OCI-LY1 (cell line): ENCODE results near the gene MTUS2.

Experiments
- H2AFZ ChIP-seq: fragments of 200-600 bp; sonication (generic), shearing (Covaris generic); 2 replicates; pipeline ENCODE4 v1.6.0; 2014; ENCODE audit warnings: antibody characterized with exemption, mild to moderate bottlenecking, low read length
- H3F3A ChIP-seq: fragments of 200-600 bp; sonication (generic), shearing (Covaris generic); 2 replicates; pipeline ENCODE4 v1.6.0; 2014; ENCODE audit warnings: mild to moderate bottlenecking, antibody characterized with exemption, low read length, moderate library complexity; ENCODE audit not compliant: insufficient read depth
- H3K27ac ChIP-seq: fragments of 200-600 bp; sonication (generic); 2 replicates; pipeline ENCODE4 v1.5.1; 2014; ENCODE audit warnings: low read length, mixed run types, mild to moderate bottlenecking, low read depth; ENCODE audit not compliant: poor library complexity, severe bottlenecking
- H3K27me3 ChIP-seq: fragments of 200-600 bp; sonication (generic); 2 replicates; pipeline ENCODE4 v1.6.0; 2014; ENCODE audit warnings: antibody characterized with exemption, mild to moderate bottlenecking, low read length, moderate library complexity; ENCODE audit not compliant: insufficient read depth
- H3K36me3 ChIP-seq: fragments of 200-600 bp; sonication (generic); 2 replicates; pipeline ENCODE4 v1.6.1; 2014; ENCODE audit warnings: mild to moderate bottlenecking, antibody characterized with exemption, low read length, moderate library complexity, mixed read lengths; ENCODE audit not compliant: insufficient read depth
- H3K4me1 ChIP-seq: fragments of 200-600 bp; sonication (generic); 2 replicates; pipeline ENCODE4 v1.5.1; 2014; ENCODE audit warnings: mild to moderate bottlenecking, low read length, moderate library complexity; ENCODE audit not compliant: insufficient read depth, severe bottlenecking
- H3K4me2 ChIP-seq: fragments of 200-600 bp; sonication (generic), shearing (Covaris generic); 2 replicates; pipeline ENCODE4 v1.6.1; 2014; ENCODE audit warnings: low read length
- H3K4me3 ChIP-seq: fragments of 200-600 bp; sonication (generic); 2 replicates; pipeline ENCODE4 v1.5.1; 2014; ENCODE audit warnings: low read length, low read depth, mild to moderate bottlenecking, mixed read lengths; ENCODE audit not compliant: poor library complexity, severe bottlenecking
- H3K79me2 ChIP-seq: fragments of 200-600 bp; shearing (Covaris generic); 2 replicates; pipeline ENCODE4 v1.6.1; 2016; ENCODE audit warnings: mixed run types, low read length, mixed read lengths; ENCODE audit not compliant: insufficient read depth
- H3K9ac ChIP-seq: fragments of 200-600 bp; sonication (generic), shearing (Covaris generic); 2 replicates; pipeline ENCODE4 v1.6.1; 2014; ENCODE audit warnings: mild to moderate bottlenecking, low read length, mixed read lengths
- H3K9me2 ChIP-seq: fragments of 200-600 bp; sonication (generic), shearing (Covaris generic); 2 replicates; pipeline ENCODE4 v1.6.1; 2014; ENCODE audit warnings: low read depth, mild to moderate bottlenecking, low read length, mixed read lengths
- H3K9me3 ChIP-seq: fragments of 200-600 bp; shearing (Covaris generic); 2 replicates; pipeline ENCODE4 v1.6.1; 2014; ENCODE audit warnings: low read length, mixed read lengths
- H4K20me1 ChIP-seq: fragments of 200-600 bp; sonication (generic), shearing (Covaris generic); 2 replicates; pipeline ENCODE4 v1.6.0; 2016; ENCODE audit warnings: mild to moderate bottlenecking, low read length; ENCODE audit not compliant: insufficient read depth
- CTCF ChIP-seq: fragments of 200-600 bp; sonication (generic), shearing (Covaris generic); IDR thresholded peaks from 2 replicates; pipeline ENCODE4 v1.5.1; 2017; ENCODE audit warnings: mild to moderate bottlenecking, antibody characterized with exemption, low read length, moderate library complexity, mixed read lengths
- EZH2 ChIP-seq: fragments of 200-600 bp; sonication (generic), shearing (Covaris generic); IDR thresholded peaks from 2 replicates; pipeline ENCODE4 v1.8.0; 2017; ENCODE audit warnings: borderline replicate concordance, mixed run types, mild to moderate bottlenecking, antibody characterized with exemption, low read length, moderate library complexity, mixed read lengths

The MTUS2 gene

GRCh38 chr13:28875846-28876615 lies 55.9 kb downstream of the MTUS2 start:
- no peak overlapping the region for H2AFZ ChIP-seq
- H4K20me1 ChIP-seq: no peaks in the 10 kb centered on the region
- H3K27ac ChIP-seq: no peak overlapping the region
- no peaks in the 10 kb centered on the region for H3K9me3 ChIP-seq
- H3K79me2 ChIP-seq: no peaks in the 10 kb centered on the region
- TF ChIP-seq CTCF: no peak
- TF ChIP-seq EZH2: no peak
- no peak overlapping the region for H3K4me2 ChIP-seq
- no peaks in the 10 kb centered on the region for H3F3A ChIP-seq
- H3K9me2 ChIP-seq: no peaks in the 10 kb centered on the region
- H3K4me3 ChIP-seq: no peak overlapping the region
- no peaks in the 10 kb centered on the region for H3K27me3 ChIP-seq
- no peaks in the 10 kb centered on the region for H3K36me3 ChIP-seq
- no peaks in the 10 kb centered on the region for H3K4me1 ChIP-seq
- H3K9ac ChIP-seq: no peak overlapping the region

GRCh38 chr13:28877408-28877807 lies 57.3 kb downstream of the MTUS2 start:
- Histone ChIP-seq H3K9me3 (no peaks in the 10 kb centered on the region), H3K9ac (no peak overlapping the region), H4K20me1 (no peaks in the 10 kb centered on the region), H2AFZ (no peak overlapping the region), H3K27me3 (no peaks in the 10 kb centered on the region), H3K4me1 (no peaks in the 10 kb centered on the region), H3K36me3 (no peaks in the 10 kb centered on the region), H3K4me3 (no peak overlapping the region), H3K79me2 (no peaks in the 10 kb centered on the region), H3K9me2 (no peaks in the 10 kb centered on the region), H3F3A (no peaks in the 10 kb centered on the region), H3K27ac (no peak overlapping the region), H3K4me2 (no peak overlapping the region)
- TF ChIP-seq EZH2 (no peak), CTCF (no peak)

- H3K9ac ChIP-seq: no peak overlapping the region
Observed at GRCh38 chr13:28885181-28885580, 65.0 kb downstream of the MTUS2 start.

More at GRCh38 chr13:28885181-28885580, 65.0 kb downstream of the MTUS2 start:
- H3K4me3 ChIP-seq: no peak overlapping the region
- no peaks in the 10 kb centered on the region for H3K79me2 ChIP-seq
- no peaks in the 10 kb centered on the region for H4K20me1 ChIP-seq
- H3K27me3 ChIP-seq: no peaks in the 10 kb centered on the region
- no peak overlapping the region for H3K4me2 ChIP-seq
- no peak overlapping the region for H2AFZ ChIP-seq
- no peaks in the 10 kb centered on the region for H3K9me2 ChIP-seq
- H3F3A ChIP-seq: no peaks in the 10 kb centered on the region
- H3K27ac ChIP-seq: no peak overlapping the region
- TF ChIP-seq CTCF: no peak
- TF ChIP-seq EZH2: no peak
- H3K36me3 ChIP-seq: no peaks in the 10 kb centered on the region
- H3K9me3 ChIP-seq: no peaks in the 10 kb centered on the region
- no peaks in the 10 kb centered on the region for H3K4me1 ChIP-seq
